Retinal pigment epithelial cell (primary cell): Measurements from ENCODE around the gene HMCN1.

Experiments used
- DNase-seq: peaks from one replicate; pipeline ENCODE4 v3.0.0-alpha.2; 2010; ENCODE audit warnings: low read depth
- H3K4me3 ChIP-seq: 2 replicates; pipeline ENCODE4 v1.5.1; 2011; ENCODE audit warnings: mild to moderate bottlenecking, low read length, control low read depth, moderate library complexity
- CTCF ChIP-seq: conservative IDR thresholded peaks from 2 replicates; pipeline ENCODE4 v1.5.1; 2011; ENCODE audit warnings: low read depth, low read length, control low read depth, inconsistent platforms

HMCN1 gene

GRCh38 chr1:185966471-185966870 is 232.3 kb downstream of the HMCN1 start:
- no peak for TF ChIP-seq CTCF
- peak; percentile 42 for DNase-seq
- no peak overlapping the region for H3K4me3 ChIP-seq

- DNase-seq: no peak
- H3K4me3 ChIP-seq: no peak overlapping the region
- TF ChIP-seq CTCF: no peak
These were observed 234.8 kb downstream of the HMCN1 start for GRCh38 chr1:185969028-185969427.

- DNase-seq: no peak
- H3K4me3 ChIP-seq: no peak overlapping the region
- TF ChIP-seq CTCF: no peak
These were observed 235.4 kb downstream of the HMCN1 start for GRCh38 chr1:185969524-185969991.

GRCh38 chr1:185971688-185972087 is 237.5 kb downstream of the HMCN1 start:
- DNase-seq: peak; percentile 48
- no peak overlapping the region for H3K4me3 ChIP-seq
- TF ChIP-seq CTCF: no peak

GRCh38 chr1:185972096-185972850 is 238.1 kb downstream of the HMCN1 start:
- no peak for DNase-seq
- no peak for TF ChIP-seq CTCF
- no peak overlapping the region for H3K4me3 ChIP-seq

GRCh38 chr1:185973645-185974044 is 239.5 kb downstream of the HMCN1 start:
- peak; percentile 79 for DNase-seq
- H3K4me3 ChIP-seq: no peak overlapping the region
- no peak for TF ChIP-seq CTCF

- DNase-seq: no peak
- H3K4me3 ChIP-seq: no peak overlapping the region
- no peak for TF ChIP-seq CTCF
These were observed 240.4 kb downstream of the HMCN1 start for GRCh38 chr1:185974367-185975170.
